GM12878 (cell line): ENCODE data around the gene SIVA1. TPM values are rescaled to one million over a fixed set of nuclear protein-coding genes. Genes with fewer than 3 reads are reported as not detected.

Source experiments
- ATAC-seq: fragments of 200-7000 bp; cut with Tn5 transposase; 3 replicates; pipeline ENCODE4 v1.9.1; 2020; ENCODE audit warnings: mild to moderate bottlenecking, moderate library complexity
- BruUV-seq: library from RNA; stranded (reverse); fragments of 400-500 nt; replicated peaks from 2 replicates; lab custom pipeline; 2021; lab: Mats Ljungman, UMichigan
- CTCF ChIA-PET: fragments of 300-600 bp; sonication (Branson Sonifier 250); formaldehyde crosslinking; extraction: SDS; loops from one replicate; lab custom pipeline; 2021; ENCODE audit warnings: inconsistent platforms; lab: Yijun Ruan, JAX
- POLR2A ChIA-PET: fragments of 350-600 bp; formaldehyde crosslinking; extraction: SDS; loops from one replicate; lab custom pipeline; 2021; ENCODE audit warnings: inconsistent platforms; lab: Charles Lee
- RAD21 ChIA-PET: fragments of 300-600 bp; sonication (Branson Sonifier 250); formaldehyde crosslinking; loops from one replicate; lab custom pipeline; 2023; ENCODE audit warnings: antibody characterized with exemption; ENCODE audit not compliant: unreplicated experiment; lab: Charles Lee
- SMC1A ChIA-PET: fragments of 300-600 bp; sonication (Branson Sonifier 250); formaldehyde crosslinking; loops from one replicate; lab custom pipeline; 2023; ENCODE audit not compliant: unreplicated experiment, uncharacterized antibody; lab: Charles Lee
- DNase-seq: peaks from one replicate; pipeline ENCODE4 v3.0.0-alpha.2; 2011; ENCODE audit warnings: low read depth, low spot score
- FAIRE-seq: peaks from 3 replicates; lab custom pipeline; 2011; peaks lifted over from hg19 to GRCh38; lab: Jason Lieb, UNC
- H2AFZ ChIP-seq: 2 replicates; pipeline ENCODE4 v1.6.0; 2011; ENCODE audit warnings: low read depth, low read length, control low read depth; ENCODE audit not compliant: control insufficient read depth
- H3K27ac ChIP-seq: 2 replicates; pipeline ENCODE4 v1.5.1; 2011; ENCODE audit warnings: control low read depth; ENCODE audit not compliant: control insufficient read depth, insufficient read depth
- H3K27me3 ChIP-seq, 2 experiments: replicated peaks in 1 of 2; 2 replicates each; pipeline versions ENCODE4 v1.6.0 to v1.6.1; 2011; ENCODE audit warnings: low read length in 1 of 2; ENCODE audit not compliant: control insufficient read depth in 2 of 2, insufficient read depth in 2 of 2
- H3K36me3 ChIP-seq, 2 experiments: 2 replicates each; pipeline ENCODE4 v1.5.1; 2011; ENCODE audit warnings: low read length in 1 of 2; ENCODE audit not compliant: control insufficient read depth in 2 of 2, insufficient read depth in 2 of 2
- H3K4me1 ChIP-seq: 2 replicates; pipeline ENCODE4 v1.6.1; 2011; ENCODE audit warnings: mild to moderate bottlenecking, low read length, moderate library complexity, mixed read lengths; ENCODE audit not compliant: control insufficient read depth, insufficient read depth
- H3K4me2 ChIP-seq: 2 replicates; pipeline ENCODE4 v1.6.0; 2011; ENCODE audit warnings: control low read depth; ENCODE audit not compliant: control insufficient read depth, insufficient read depth
- H3K4me3 ChIP-seq: fragments of 200-600 bp; sonication (generic); 2 replicates; pipeline ENCODE4 v1.5.1; 2016
- H3K79me2 ChIP-seq: 2 replicates; pipeline ENCODE4 v1.6.0; 2011; ENCODE audit warnings: low read length; ENCODE audit not compliant: control insufficient read depth, insufficient read depth
- H3K9ac ChIP-seq: 2 replicates; pipeline ENCODE4 v1.8.0; 2011; ENCODE audit warnings: low read length, control low read depth, mixed read lengths; ENCODE audit not compliant: control insufficient read depth, insufficient read depth
- H3K9me3 ChIP-seq: replicated peaks from 3 replicates; pipeline ENCODE4 v1.5.1; 2011; ENCODE audit warnings: mild to moderate bottlenecking, low read length; ENCODE audit not compliant: control insufficient read depth, insufficient read depth
- H4K20me1 ChIP-seq: 2 replicates; pipeline ENCODE4 v1.6.0; 2011; ENCODE audit not compliant: control insufficient read depth, insufficient read depth
- CEBPZ ChIP-seq: fragments of 150-350 bp; IDR thresholded peaks from 2 replicates; pipeline ENCODE4 v1.6.1; 2016; ENCODE audit warnings: low read depth, low read length
- WGBS: methylation state at CpG from one replicate; pipeline ENCODE4 v1.1.6; 2016; ENCODE audit warnings: low lambda C conversion rate; ENCODE audit not compliant: insufficient replicate concordance, insufficient coverage; ENCODE audit errors: missing lambda C conversion rate; 5-methylcytosine and 5-hydroxymethylcytosine counted together
- in situ Hi-C: fragments of 300-500 bp; cut with MboI; formaldehyde crosslinking; loops from 9 replicates; pipeline ENCODE4 v1.14.3; 2018; ENCODE audit warnings: mixed read lengths
- intact Hi-C: fragments of 100-400 bp; cut with micrococcal nuclease; formaldehyde crosslinking; loops from one replicate; pipeline ENCODE4 v1.14.2; 2022; ENCODE audit not compliant: unreplicated experiment
- polyA plus RNA-seq, 11 experiments: library from polyadenylated mRNA; depleted of rRNA in 4 of 11; unstranded in 6 of 11; stranded (reverse) in 5 of 11; fragments of >200 nt; fragmentation: Nextera tagmentation in 4 of 11; fragmentation: Illumina TruSeq in 1 of 11; extraction: Ambion mirVana in 4 of 11; extraction: Trizol in 1 of 11; gene quantifications; 1 replicate in 1 of 11; 2 replicates in 10 of 11; pipeline versions ENCODE4 v1.2.1 to v1.2.3, GENCODE V29; 2011 to 2016; ENCODE audit warnings: inconsistent platforms in 2 of 11, missing spikeins in 2 of 11, low read depth in 1 of 11
- total RNA-seq, 4 experiments: library from RNA; depleted of rRNA in 3 of 4; stranded (reverse); fragments of >200 nt in 3 of 4; fragmentation: Illumina TruSeq in 1 of 4; extraction: Trizol in 1 of 4; gene quantifications; 2 replicates each; pipeline versions ENCODE4 v1.2.1 to v1.2.3, GENCODE V29; 2013 to 2021

Gene SIVA1
- total and polyA plus RNA-seq, 10 of the 15 experiments (the other 5 are each of a cell fraction or from before 2014, with no cell fraction given), result 4.6 to 282 (median 106) TPM

GRCh38 chr14:104802394-104803184, 49.6 kb downstream of the SIVA1 start:
- no peaks in the 10 kb centered on the region for H3K79me2 ChIP-seq
- H3K9me3 ChIP-seq, result no peaks in the 10 kb centered on the region
- peaks cover 0 to 3% of the 10 kb centered on the region in 2 experiments; a peak in 2 of 4 replicates for H3K27me3 ChIP-seq
- H3K27ac ChIP-seq, result no peak overlapping the region
- 84% methylated on average over 20 of the region's 20 CpGs for WGBS
- H4K20me1 ChIP-seq, result no peaks in the 10 kb centered on the region
- BruUV-seq, result no TSS peak
- RAD21 ChIA-PET, result no interaction called here
- no peak overlapping the region for H3K4me3 ChIP-seq
- SMC1A ChIA-PET, result no interaction called here
- H3K4me1 ChIP-seq, result peaks cover 8% of the 10 kb centered on the region
- ATAC-seq, result no peak
- no peak for DNase-seq
- POLR2A ChIA-PET, result no interaction called here
- no peak for FAIRE-seq
- H2AFZ ChIP-seq, result no peak overlapping the region
- in situ Hi-C loops (no loop called here), intact Hi-C loops (no loop called here)
- H3K9ac ChIP-seq, result no peak overlapping the region
- no peak overlapping the region for H3K4me2 ChIP-seq
- H3K36me3 ChIP-seq, result no peaks in the 10 kb centered on the region
- CTCF ChIA-PET, result no interaction called here
- TF ChIP-seq CEBPZ, result no peak
